Trophoblast cell (in vitro differentiated cells and primary cell): ENCODE data around the gene SEMA6D.

Experiments
- DNase-seq, 2 donors: peaks; one replicate each; pipeline ENCODE4 v3.0.0-alpha.2; 2016
- H2AFZ ChIP-seq: 2 replicates; pipeline ENCODE4 v1.6.1; 2013; ENCODE audit warnings: low read length, moderate library complexity, mild to moderate bottlenecking; ENCODE audit not compliant: insufficient read depth, poor library complexity
- H2AK5ac ChIP-seq: 2 replicates; pipeline ENCODE4 v1.6.1; 2013; ENCODE audit warnings: mild to moderate bottlenecking, low read length
- H2BK120ac ChIP-seq: 2 replicates; pipeline ENCODE4 v1.6.1; 2013; ENCODE audit warnings: low read length, mild to moderate bottlenecking, moderate library complexity; ENCODE audit not compliant: insufficient read depth, poor library complexity
- H2BK12ac ChIP-seq: 2 replicates; pipeline ENCODE4 v1.6.1; 2013; ENCODE audit warnings: mild to moderate bottlenecking, low read length, moderate library complexity
- H2BK5ac ChIP-seq: 2 replicates; pipeline ENCODE4 v1.6.1; 2013; ENCODE audit warnings: low read length, low read depth, moderate library complexity, mild to moderate bottlenecking; ENCODE audit not compliant: poor library complexity
- H3K14ac ChIP-seq: 2 replicates; pipeline ENCODE4 v1.6.1; 2013; ENCODE audit warnings: mild to moderate bottlenecking, low read length
- H3K18ac ChIP-seq: 2 replicates; pipeline ENCODE4 v1.6.1; 2013; ENCODE audit warnings: mild to moderate bottlenecking, low read length
- H3K23ac ChIP-seq: 2 replicates; pipeline ENCODE4 v1.6.1; 2013; ENCODE audit warnings: low read length
- H3K27ac ChIP-seq: 2 replicates; pipeline ENCODE4 v1.5.1; 2013; ENCODE audit warnings: low read depth, mild to moderate bottlenecking, inconsistent platforms, low read length, moderate library complexity
- H3K27me3 ChIP-seq: 2 replicates; pipeline ENCODE4 v1.6.1; 2013; ENCODE audit warnings: inconsistent platforms, mild to moderate bottlenecking, low read length, moderate library complexity; ENCODE audit not compliant: insufficient read depth
- H3K36me3 ChIP-seq, 2 experiments: 1 replicate in 1 of 2; 2 replicates in 1 of 2; pipeline ENCODE4 v1.6.1; 2013; ENCODE audit warnings: low read length in 2 of 2, mild to moderate bottlenecking in 2 of 2, moderate library complexity in 1 of 2; ENCODE audit not compliant: insufficient read depth in 2 of 2, control insufficient read depth in 1 of 2
- H3K4ac ChIP-seq: 2 replicates; pipeline ENCODE4 v1.6.1; 2013; ENCODE audit warnings: low read depth, mild to moderate bottlenecking, low read length, moderate library complexity
- H3K4me1 ChIP-seq, 2 experiments: 1 replicate in 1 of 2; 2 replicates in 1 of 2; pipeline ENCODE4 v1.6.1; 2013; ENCODE audit warnings: low read length in 2 of 2, mild to moderate bottlenecking in 2 of 2, moderate library complexity in 1 of 2; ENCODE audit not compliant: insufficient read depth in 2 of 2, control insufficient read depth in 1 of 2
- H3K4me2 ChIP-seq: 2 replicates; pipeline ENCODE4 v1.6.1; 2013; ENCODE audit warnings: inconsistent platforms, mild to moderate bottlenecking, low read length, moderate library complexity
- H3K4me3 ChIP-seq: 2 replicates; pipeline ENCODE4 v1.5.1; 2013; ENCODE audit warnings: mild to moderate bottlenecking, low read depth, low read length, inconsistent platforms
- H3K79me1 ChIP-seq: one replicate; pipeline ENCODE4 v1.6.1; 2013; ENCODE audit warnings: low read length
- H3K79me2 ChIP-seq: 2 replicates; pipeline ENCODE4 v1.6.1; 2013; ENCODE audit warnings: low read length, mild to moderate bottlenecking; ENCODE audit not compliant: control insufficient read depth, insufficient read depth, poor library complexity
- H3K9ac ChIP-seq: 2 replicates; pipeline ENCODE4 v1.6.1; 2013; ENCODE audit warnings: mild to moderate bottlenecking, low read length
- H3K9me3 ChIP-seq: 2 replicates; pipeline ENCODE4 v1.6.1; 2013; ENCODE audit warnings: low read depth, mild to moderate bottlenecking, control low read depth, inconsistent platforms, low read length; ENCODE audit not compliant: insufficient read depth
- H4K12ac ChIP-seq: 2 replicates; pipeline ENCODE4 v1.6.1; 2013; ENCODE audit warnings: low read depth, mild to moderate bottlenecking, low read length, moderate library complexity
- H4K8ac ChIP-seq: 2 replicates; pipeline ENCODE4 v1.6.1; 2013; ENCODE audit warnings: low read depth, mild to moderate bottlenecking, low read length, moderate library complexity
- H4K91ac ChIP-seq: one replicate; pipeline ENCODE4 v1.6.1; 2013; ENCODE audit warnings: low read depth, mild to moderate bottlenecking, low read length, moderate library complexity
- WGBS: extraction: QIAGEN DNeasy Blood & Tissue Kit; methylation state at CpG from one replicate; pipeline ENCODE4 v1.1.7; 2013; ENCODE audit warnings: missing lambda C conversion rate; ENCODE audit not compliant: insufficient read length, insufficient coverage; ENCODE audit errors: extremely low coverage; 5-methylcytosine and 5-hydroxymethylcytosine counted together

Gene SEMA6D

DNA sequence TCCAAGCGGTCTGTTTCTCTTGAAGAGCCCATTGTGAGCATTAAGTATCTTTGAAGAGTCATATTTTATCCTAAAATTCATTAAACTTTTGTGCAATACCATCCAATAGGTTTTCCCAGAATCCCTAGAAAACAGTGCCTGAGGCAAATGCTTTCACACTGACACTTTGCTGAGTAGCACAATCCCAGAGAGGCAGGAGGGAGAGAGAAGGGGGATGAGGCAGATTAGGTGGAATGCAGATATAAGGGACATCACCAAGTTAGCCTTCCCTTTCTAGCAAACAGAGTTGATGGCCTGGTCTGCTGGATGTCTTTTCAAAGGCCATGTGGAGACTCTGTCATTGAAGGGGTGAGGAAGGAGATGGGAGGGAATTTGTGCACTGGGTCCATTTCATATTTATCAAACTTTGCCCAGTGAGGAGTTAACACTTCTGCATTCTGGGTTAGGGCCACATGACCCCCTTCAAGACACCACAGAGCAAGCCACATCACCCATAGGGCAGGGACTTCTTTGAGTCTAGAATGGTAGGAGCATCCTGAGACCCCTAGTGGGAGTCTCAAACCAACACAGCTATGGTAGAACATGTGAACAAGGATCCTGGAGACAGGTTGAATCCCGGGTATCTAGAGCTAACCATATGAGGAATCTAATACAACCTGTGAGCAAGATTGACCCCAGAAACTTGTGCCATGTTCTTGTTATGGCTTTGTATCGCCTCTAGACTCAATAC lies 32.0 kb upstream of the SEMA6D start:
- Histone ChIP-seq H2BK12ac (no peak overlapping the region), H2BK120ac (no peak overlapping the region), H2AFZ (no peak overlapping the region), H3K14ac (no peak overlapping the region), H3K4ac (no peak overlapping the region), H3K4me2 (no peak overlapping the region), H3K79me2 (no peaks in the 10 kb centered on the region), H4K8ac (no peak overlapping the region), H4K91ac (no peak overlapping the region), H3K23ac (no peak overlapping the region), H4K12ac (no peak overlapping the region), H3K27ac (no peak overlapping the region), H3K9ac (no peak overlapping the region), H3K4me3 (no peak overlapping the region), H3K4me1 (no peaks in the 10 kb centered on the region), H3K36me3 (no peaks in the 10 kb centered on the region), H3K27me3 (no peaks in the 10 kb centered on the region), H2AK5ac (no peak overlapping the region), H2BK5ac (no peak overlapping the region), H3K9me3 (no peaks in the 10 kb centered on the region), H3K79me1 (no peaks in the 10 kb centered on the region), H3K18ac (no peak overlapping the region)
- DNase-seq: peak; percentile 65 to 86
- WGBS: no CpG with 5 or more reads among the region's 3 CpGs

DNA sequence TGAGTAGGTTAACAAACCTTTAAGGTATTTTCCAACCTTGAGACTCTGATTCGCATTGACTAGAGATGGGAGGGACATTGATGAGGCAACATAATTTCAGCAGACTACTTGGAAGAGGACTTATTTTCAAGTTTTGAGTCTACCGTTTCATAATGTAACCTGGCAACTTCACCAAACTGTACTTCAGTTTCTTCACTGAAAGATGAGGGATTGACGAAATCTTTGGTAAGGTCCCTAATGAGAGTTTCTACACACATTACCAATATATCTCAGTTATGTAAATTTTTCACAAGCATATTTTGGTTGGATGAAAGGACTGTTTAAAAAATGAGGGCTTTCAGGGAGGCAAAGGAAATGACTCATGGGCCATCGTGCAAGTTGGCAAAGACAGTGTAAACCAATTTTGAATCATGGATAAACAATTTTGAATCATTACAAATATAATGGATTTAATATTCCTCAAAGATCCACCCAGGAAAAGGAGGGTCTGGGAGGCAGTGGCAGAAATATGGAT lies 28.7 kb upstream of the SEMA6D start:
- Histone ChIP-seq H2BK12ac (no peak overlapping the region), H2BK5ac (no peak overlapping the region), H2BK120ac (no peak overlapping the region), H3K79me1 (no peaks in the 10 kb centered on the region), H3K27me3 (no peaks in the 10 kb centered on the region), H3K4me1 (no peaks in the 10 kb centered on the region), H3K14ac (no peak overlapping the region), H3K27ac (no peak overlapping the region), H3K4ac (no peak overlapping the region), H4K91ac (no peak overlapping the region), H2AFZ (no peak overlapping the region), H3K4me2 (no peak overlapping the region), H2AK5ac (no peak overlapping the region), H3K23ac (no peak overlapping the region), H3K36me3 (no peaks in the 10 kb centered on the region), H3K9ac (no peak overlapping the region), H3K4me3 (no peak overlapping the region), H3K18ac (no peak overlapping the region), H4K12ac (no peak overlapping the region), H3K9me3 (no peaks in the 10 kb centered on the region), H4K8ac (no peak overlapping the region), H3K79me2 (no peaks in the 10 kb centered on the region)
- peak in 1 of 2 donors; percentile 47 for DNase-seq
- no CpG with 5 or more reads among the region's 4 CpGs for WGBS

DNA sequence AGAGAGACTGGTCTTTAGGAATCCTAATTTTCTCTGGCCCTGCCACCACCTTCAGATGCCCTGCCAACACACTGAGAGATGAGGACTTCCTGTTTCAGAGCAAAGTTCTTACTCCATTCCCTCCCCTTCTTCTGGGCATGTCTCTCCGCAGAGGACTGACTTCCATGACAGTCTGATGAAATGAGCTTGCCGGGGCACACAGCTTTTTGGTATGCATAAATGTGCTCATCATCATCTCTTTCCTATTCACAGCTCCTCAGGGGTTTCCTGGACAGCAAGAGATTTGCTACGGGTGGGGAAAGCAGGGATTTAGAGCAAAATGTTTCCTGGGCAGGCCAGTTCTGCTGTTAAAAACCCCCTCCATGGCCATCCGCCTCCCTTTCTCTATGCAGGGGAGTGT lies 27.6 kb upstream of the SEMA6D start:
- Histone ChIP-seq H2AFZ (no peak overlapping the region), H3K27ac (no peak overlapping the region), H3K4me1 (no peaks in the 10 kb centered on the region), H3K36me3 (no peaks in the 10 kb centered on the region), H4K91ac (no peak overlapping the region), H3K4ac (no peak overlapping the region), H3K14ac (no peak overlapping the region), H4K8ac (no peak overlapping the region), H3K18ac (no peak overlapping the region), H2BK120ac (no peak overlapping the region), H3K9ac (no peak overlapping the region), H2BK12ac (no peak overlapping the region), H3K23ac (no peak overlapping the region), H2AK5ac (no peak overlapping the region), H3K27me3 (no peaks in the 10 kb centered on the region), H4K12ac (no peak overlapping the region), H3K79me1 (no peaks in the 10 kb centered on the region), H3K4me3 (no peak overlapping the region), H2BK5ac (no peak overlapping the region), H3K4me2 (no peak overlapping the region), H3K9me3 (no peaks in the 10 kb centered on the region), H3K79me2 (no peaks in the 10 kb centered on the region)
- DNase-seq: no peak
- no CpG with 5 or more reads among the region's 4 CpGs for WGBS

DNA sequence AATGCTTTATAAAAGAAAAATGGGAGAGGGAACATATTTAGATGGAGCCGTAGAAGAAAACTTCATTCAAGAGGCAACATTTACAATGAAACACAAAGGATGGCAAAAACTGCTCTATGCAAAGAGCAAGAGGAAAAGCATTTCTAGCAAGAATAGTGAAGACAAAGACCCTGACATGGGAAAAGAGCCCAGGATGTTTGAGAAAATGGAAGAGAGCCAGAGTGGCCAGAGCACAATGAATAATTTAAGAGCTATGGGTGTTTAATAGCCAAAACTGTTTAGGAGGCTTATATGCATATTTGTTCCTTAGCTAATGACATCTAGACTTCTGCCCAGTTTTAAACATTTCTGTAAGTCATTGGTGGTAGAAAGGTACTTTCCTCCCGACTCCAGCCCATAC lies 25.4 kb upstream of the SEMA6D start:
- no peak overlapping the region for H2AK5ac ChIP-seq
- no CpG with 5 or more reads among the region's 2 CpGs for WGBS

More for the DNA sequence above, 25.4 kb upstream of the SEMA6D start:
- no peak overlapping the region for H3K9ac ChIP-seq
- no peak overlapping the region for H2AFZ ChIP-seq
- H2BK12ac ChIP-seq: no peak overlapping the region
- H3K27ac ChIP-seq: no peak overlapping the region
- H3K4me1 ChIP-seq: no peaks in the 10 kb centered on the region
- no peak overlapping the region for H3K4ac ChIP-seq
- no peak overlapping the region for H3K4me2 ChIP-seq
- H3K18ac ChIP-seq: no peak overlapping the region
- DNase-seq: no peak
- H3K27me3 ChIP-seq: no peaks in the 10 kb centered on the region
- H3K79me1 ChIP-seq: no peaks in the 10 kb centered on the region
- no peak overlapping the region for H4K91ac ChIP-seq
- H3K36me3 ChIP-seq: no peaks in the 10 kb centered on the region
- H3K4me3 ChIP-seq: no peak overlapping the region
- H2BK120ac ChIP-seq: no peak overlapping the region
- H3K9me3 ChIP-seq: no peaks in the 10 kb centered on the region
- H3K23ac ChIP-seq: no peak overlapping the region
- H4K8ac ChIP-seq: no peak overlapping the region
- H4K12ac ChIP-seq: no peak overlapping the region
- no peaks in the 10 kb centered on the region for H3K79me2 ChIP-seq
- H2BK5ac ChIP-seq: no peak overlapping the region
- no peak overlapping the region for H3K14ac ChIP-seq
